ENCODE data around the gene MUS81. TPM values are rescaled to one million over a fixed set of nuclear protein-coding genes. Genes with fewer than 3 reads are reported as not detected.
A peak's percentile ranks its signal among the peaks of the same experiment; 100 is the strongest.
"Not testable (repeated sequence)": the region's sequence is repeated elsewhere in the genome, so short reads cannot be mapped to it uniquely, and the experiment has no call there.

The MUS81 gene
- total and polyA plus RNA-seq, 2 of the 13 experiments (the other 11 are each of a cell fraction or from before 2014, with no cell fraction given) = 25.6 to 30.2 TPM

GRCh38 chr11:65848693-65849092 is 11.5 kb upstream of the MUS81 start:
- H3K9me3 ChIP-seq (ENCODE audit: low read length); H2AFZ ChIP-seq (ENCODE audit: low read length); H3K27me3 ChIP-seq (ENCODE audit: control insufficient read depth in 1 of 2, insufficient read depth in 2 of 2, low read length in 2 of 2); BruUV-seq (replicated peaks); in situ Hi-C loops (cut with HindIII; ENCODE audit: extremely low pct_ligation_motif_present, low pct_unique_long_range_greater_than_20kb); H3K4me3 ChIP-seq (replicated peaks in 1 of 3; ENCODE audit: insufficient read depth in 1 of 3, low read depth in 2 of 3, low read length in 3 of 3); H3K36me3 ChIP-seq (replicated peaks in 1 of 2; ENCODE audit: control insufficient read depth in 1 of 2, insufficient read depth in 2 of 2, low read length in 2 of 2); CTCF ChIA-PET (ENCODE audit: low intra/inter-chr PET ratio, low total read pairs); H3K27ac ChIP-seq (ENCODE audit: extremely low read length, insufficient read depth, low read length); DNase-seq (ENCODE audit: low spot score); intact Hi-C loops (cut with micrococcal nuclease; ENCODE audit: unreplicated experiment); FAIRE-seq; H3K9ac ChIP-seq (ENCODE audit: insufficient read depth, low read depth, low read length); ATAC-seq; H3K79me2 ChIP-seq (ENCODE audit: insufficient read depth, low read length): not testable (repeated sequence)
- 43% methylated on average over 7 of the region's 7 CpGs for WGBS (ENCODE audit: low lambda C conversion rate)
- peak overlapping the region; percentile 60; the same call in 1 of the 2 replicates for H3K4me2 ChIP-seq (ENCODE audit: low read depth, low read length)
- peaks cover 61% of the 10 kb centered on the region for H3K4me1 ChIP-seq (ENCODE audit: insufficient read depth, low read length)
- H4K20me1 ChIP-seq (ENCODE audit: insufficient read depth, low read length) = peaks cover 10% of the 10 kb centered on the region
- POLR2A ChIA-PET = interaction anchor here (1.2 to 4.1 kb wide), 4 partner anchors 9 to 128 kb away, joined by 4 to 21 read pairs (median 14); partner anchors contain the start of genes CFL1, MUS81 and RNASEH2C

DNA sequence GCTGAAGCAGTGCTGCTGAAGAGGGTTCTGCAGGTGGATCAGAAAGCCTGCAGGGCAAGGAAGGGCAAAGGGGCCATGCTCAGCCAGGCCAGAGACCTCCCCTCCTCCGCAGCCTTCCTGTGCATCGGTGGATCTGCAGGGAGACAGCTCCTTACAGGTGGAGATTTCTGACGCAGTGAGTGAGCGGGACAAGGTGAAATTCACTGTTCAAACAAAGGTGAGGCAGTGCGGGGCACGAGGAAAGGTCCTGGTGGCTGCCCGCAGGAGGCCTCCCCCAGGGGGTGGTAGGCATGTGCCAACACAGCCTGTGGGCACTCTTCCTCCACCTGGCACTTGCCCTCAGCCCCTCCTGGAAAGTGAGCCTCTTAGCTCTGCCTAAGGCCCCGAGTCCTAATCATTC is 10.9 kb upstream of the MUS81 start:
- ATAC-seq (peak; percentile 16), FAIRE-seq (no peak), DNase-seq (ENCODE audit: low spot score) (no peak)
- TF ChIP-seq, protein P1, sequence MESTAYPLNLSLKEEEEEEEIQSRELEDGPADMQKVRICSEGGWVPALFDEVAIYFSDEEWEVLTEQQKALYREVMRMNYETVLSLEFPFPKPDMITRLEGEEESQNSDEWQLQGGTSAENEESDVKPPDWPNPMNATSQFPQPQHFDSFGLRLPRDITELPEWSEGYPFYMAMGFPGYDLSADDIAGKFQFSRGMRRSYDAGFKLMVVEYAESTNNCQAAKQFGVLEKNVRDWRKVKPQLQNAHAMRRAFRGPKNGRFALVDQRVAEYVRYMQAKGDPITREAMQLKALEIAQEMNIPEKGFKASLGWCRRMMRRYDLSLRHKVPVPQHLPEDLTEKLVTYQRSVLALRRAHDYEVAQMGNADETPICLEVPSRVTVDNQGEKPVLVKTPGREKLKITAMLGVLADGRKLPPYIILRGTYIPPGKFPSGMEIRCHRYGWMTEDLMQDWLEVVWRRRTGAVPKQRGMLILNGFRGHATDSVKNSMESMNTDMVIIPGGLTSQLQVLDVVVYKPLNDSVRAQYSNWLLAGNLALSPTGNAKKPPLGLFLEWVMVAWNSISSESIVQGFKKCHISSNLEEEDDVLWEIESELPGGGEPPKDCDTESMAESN (CRISPR knock-in tag; conservative IDR thresholded peaks at IDR 0.05) = peak; percentile 76
- TF ChIP-seq ZNF616 (CRISPR knock-in tag; IDR thresholded peaks at IDR 0.05; ENCODE audit: low read depth) (0 out of 2 replicates have a peak, but pooled peaks have one; percentile 12), HNRNPL (IDR thresholded peaks at IDR 0.05; ENCODE audit: low read depth, low read length) (peak; percentile 66; the same call in 1 of the 2 replicates), KLF6 (CRISPR knock-in tag; IDR thresholded peaks at IDR 0.05) (no peak), SOX13 (IDR thresholded peaks at IDR 0.05) (no peak), SOX13 (CRISPR knock-in tag; conservative IDR thresholded peaks at IDR 0.05 in 1 of 2, IDR thresholded peaks at IDR 0.05 in 1 of 2) (no peak), KLF13 (CRISPR knock-in tag; IDR thresholded peaks at IDR 0.05) (no peak), ZNF17 (CRISPR knock-in tag; IDR thresholded peaks at IDR 0.05) (no peak), PCBP1 (IDR thresholded peaks at IDR 0.05; ENCODE audit: borderline replicate concordance, low read depth, low read length) (no peak), TBP (CRISPR knock-in tag; IDR thresholded peaks at IDR 0.05) (no peak), ZBTB8A (CRISPR knock-in tag; IDR thresholded peaks at IDR 0.05; ENCODE audit: borderline replicate concordance, low read depth) (no peak), NR2F1 (CRISPR knock-in tag; IDR thresholded peaks at IDR 0.05) (0 out of 4 replicates have a peak, but pooled peaks of 1 of the 2 experiments have one; percentile 13), ZIK1 (CRISPR knock-in tag; IDR thresholded peaks at IDR 0.05; ENCODE audit: borderline replicate concordance, low read depth) (no peak)
- TF ChIP-seq, protein P2, sequence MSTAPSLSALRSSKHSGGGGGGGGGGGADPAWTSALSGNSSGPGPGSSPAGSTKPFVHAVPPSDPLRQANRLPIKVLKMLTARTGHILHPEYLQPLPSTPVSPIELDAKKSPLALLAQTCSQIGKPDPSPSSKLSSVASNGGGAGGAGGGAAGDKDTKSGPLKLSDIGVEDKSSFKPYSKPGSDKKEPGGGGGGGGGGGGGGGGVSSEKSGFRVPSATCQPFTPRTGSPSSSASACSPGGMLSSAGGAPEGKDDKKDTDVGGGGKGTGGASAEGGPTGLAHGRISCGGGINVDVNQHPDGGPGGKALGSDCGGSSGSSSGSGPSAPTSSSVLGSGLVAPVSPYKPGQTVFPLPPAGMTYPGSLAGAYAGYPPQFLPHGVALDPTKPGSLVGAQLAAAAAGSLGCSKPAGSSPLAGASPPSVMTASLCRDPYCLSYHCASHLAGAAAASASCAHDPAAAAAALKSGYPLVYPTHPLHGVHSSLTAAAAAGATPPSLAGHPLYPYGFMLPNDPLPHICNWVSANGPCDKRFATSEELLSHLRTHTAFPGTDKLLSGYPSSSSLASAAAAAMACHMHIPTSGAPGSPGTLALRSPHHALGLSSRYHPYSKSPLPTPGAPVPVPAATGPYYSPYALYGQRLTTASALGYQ (CRISPR knock-in tag; IDR thresholded peaks at IDR 0.05) = no peak
- no peaks in the 10 kb centered on the region for H3K27me3 ChIP-seq (ENCODE audit: control insufficient read depth in 1 of 2, insufficient read depth in 2 of 2, low read length in 2 of 2)
- H3K36me3 ChIP-seq (replicated peaks in 1 of 2; ENCODE audit: control insufficient read depth in 1 of 2, insufficient read depth in 2 of 2, low read length in 2 of 2) = peaks cover 3 to 14% of the 10 kb centered on the region in 2 experiments; a peak in 4 of 5 replicates
- CTCF ChIA-PET (ENCODE audit: low intra/inter-chr PET ratio, low total read pairs) = no interaction called here
- H3K4me3 ChIP-seq (replicated peaks in 1 of 3; ENCODE audit: insufficient read depth in 1 of 3, low read depth in 2 of 3, low read length in 3 of 3) = peak overlapping the region in 1 of 3 experiments; percentile 51; a peak in 1 of 6 replicates
- no peak overlapping the region for H2AFZ ChIP-seq (ENCODE audit: low read length)
- no TSS peak for BruUV-seq (replicated peaks)
- H3K4me2 ChIP-seq (ENCODE audit: low read depth, low read length) = peak overlapping the region; percentile 60
- 0 out of 2 replicates have a peak overlapping the region, but pooled peaks have one; percentile 17 for H3K9ac ChIP-seq (ENCODE audit: insufficient read depth, low read depth, low read length)
- H3K27ac ChIP-seq (ENCODE audit: extremely low read length, insufficient read depth, low read length) = no peak overlapping the region
- in situ Hi-C loops (cut with HindIII; ENCODE audit: extremely low pct_ligation_motif_present, low pct_unique_long_range_greater_than_20kb) = no loop called here
- peaks cover 61% of the 10 kb centered on the region for H3K4me1 ChIP-seq (ENCODE audit: insufficient read depth, low read length)
- POLR2A ChIA-PET = interaction anchor here (1.2 to 4.1 kb wide), 5 partner anchors 9 to 129 kb away, joined by 3 to 21 read pairs (median 8); partner anchors contain the start of genes CFL1, MUS81 and RNASEH2C
- H4K20me1 ChIP-seq (ENCODE audit: insufficient read depth, low read length) = peaks cover 17% of the 10 kb centered on the region
- no peaks in the 10 kb centered on the region for H3K79me2 ChIP-seq (ENCODE audit: insufficient read depth, low read length)
- H3K9me3 ChIP-seq (ENCODE audit: low read length) = 0 out of 2 replicates have a peak, but pooled peaks cover 4% of the 10 kb centered on the region
- intact Hi-C loops (cut with micrococcal nuclease; ENCODE audit: unreplicated experiment) = no loop called here
- WGBS (ENCODE audit: low lambda C conversion rate) = 25% methylated on average over 2 of the region's 8 CpGs

All from HepG2 (cell line).